ENCODE measurements around the gene MRPL28.

Gene MRPL28

DNA sequence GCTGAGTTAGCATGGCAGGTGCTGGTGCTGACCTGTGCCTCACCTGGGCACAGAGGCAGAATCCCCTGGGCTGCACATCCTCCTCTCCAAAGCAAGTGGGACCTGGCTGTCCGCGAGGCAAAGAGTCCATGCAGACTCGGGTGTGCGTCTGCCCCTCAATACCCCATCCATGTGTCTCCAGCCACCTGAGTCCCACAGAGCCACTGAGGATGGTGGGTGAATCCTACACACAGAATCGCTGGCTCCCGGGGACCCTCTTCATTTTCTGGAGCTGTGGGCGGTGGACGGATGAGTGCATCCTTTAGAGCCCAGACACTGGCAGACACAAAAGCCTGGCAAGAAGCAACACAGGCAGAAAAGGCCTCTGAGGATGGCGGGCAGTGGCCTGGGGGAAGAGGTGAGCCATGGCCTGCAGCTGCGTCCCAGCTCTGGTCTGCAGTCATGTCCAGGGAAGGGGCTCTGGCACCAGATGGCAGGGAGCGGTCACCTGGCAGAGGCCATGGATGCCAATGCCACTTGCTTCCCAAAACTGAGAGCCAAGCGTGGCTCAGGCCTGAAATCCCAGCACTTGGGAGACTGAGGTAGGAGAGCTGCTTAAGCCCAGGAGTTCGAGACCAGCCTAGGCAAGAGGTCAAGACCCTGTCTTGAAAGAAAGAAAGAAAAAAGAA lies 47.7 kb downstream of the MRPL28 start:
- H3K4me3 ChIP-seq (ENCODE audit: low read length): no peak overlapping the region
- TF ChIP-seq, protein P1, sequence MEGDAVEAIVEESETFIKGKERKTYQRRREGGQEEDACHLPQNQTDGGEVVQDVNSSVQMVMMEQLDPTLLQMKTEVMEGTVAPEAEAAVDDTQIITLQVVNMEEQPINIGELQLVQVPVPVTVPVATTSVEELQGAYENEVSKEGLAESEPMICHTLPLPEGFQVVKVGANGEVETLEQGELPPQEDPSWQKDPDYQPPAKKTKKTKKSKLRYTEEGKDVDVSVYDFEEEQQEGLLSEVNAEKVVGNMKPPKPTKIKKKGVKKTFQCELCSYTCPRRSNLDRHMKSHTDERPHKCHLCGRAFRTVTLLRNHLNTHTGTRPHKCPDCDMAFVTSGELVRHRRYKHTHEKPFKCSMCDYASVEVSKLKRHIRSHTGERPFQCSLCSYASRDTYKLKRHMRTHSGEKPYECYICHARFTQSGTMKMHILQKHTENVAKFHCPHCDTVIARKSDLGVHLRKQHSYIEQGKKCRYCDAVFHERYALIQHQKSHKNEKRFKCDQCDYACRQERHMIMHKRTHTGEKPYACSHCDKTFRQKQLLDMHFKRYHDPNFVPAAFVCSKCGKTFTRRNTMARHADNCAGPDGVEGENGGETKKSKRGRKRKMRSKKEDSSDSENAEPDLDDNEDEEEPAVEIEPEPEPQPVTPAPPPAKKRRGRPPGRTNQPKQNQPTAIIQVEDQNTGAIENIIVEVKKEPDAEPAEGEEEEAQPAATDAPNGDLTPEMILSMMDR (IDR thresholded peaks at IDR 0.05; ENCODE audit: insufficient read depth, low read depth, low read length, missing control alignments): no peak
- DNase-seq (ENCODE audit: low read depth): no peak

DNA sequence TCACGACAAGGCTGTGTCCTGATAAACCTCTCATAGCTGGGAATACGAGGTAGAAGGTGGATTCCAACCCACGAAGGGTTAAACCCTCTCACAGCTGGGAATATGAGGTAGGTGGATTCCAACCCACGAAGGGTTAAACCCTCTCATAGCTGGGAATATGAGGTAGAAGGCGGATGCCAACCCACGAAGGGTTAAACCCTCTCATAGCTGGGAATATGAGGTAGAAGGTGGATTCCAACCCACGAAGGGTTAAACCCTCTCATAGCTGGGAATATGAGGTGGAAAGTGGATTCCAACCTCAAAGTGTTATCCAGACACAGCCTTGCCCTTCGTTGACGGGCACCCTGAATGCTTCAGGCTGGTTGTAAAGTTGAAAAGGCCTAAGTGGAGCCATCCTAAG lies 48.8 kb downstream of the MRPL28 start:
- no peak overlapping the region for H3K4me3 ChIP-seq (ENCODE audit: low read length)
- TF ChIP-seq, protein P1 (IDR thresholded peaks at IDR 0.05; ENCODE audit: insufficient read depth, low read depth, low read length, missing control alignments): no peak
- no peak for DNase-seq (ENCODE audit: low read depth)

- TF ChIP-seq, protein P1 (IDR thresholded peaks at IDR 0.05; ENCODE audit: insufficient read depth, low read depth, low read length, missing control alignments): no peak
- H3K4me3 ChIP-seq (ENCODE audit: low read length): no peak overlapping the region
- no peak for DNase-seq (ENCODE audit: low read depth)
Measured at GRCh38 chr16:320206-320605, 50.1 kb downstream of the MRPL28 start.

GRCh38 chr16:318628-319027 lies 51.7 kb downstream of the MRPL28 start:
- H3K4me3 ChIP-seq (ENCODE audit: low read length): no peak overlapping the region
- TF ChIP-seq, protein P1 (IDR thresholded peaks at IDR 0.05; ENCODE audit: insufficient read depth, low read depth, low read length, missing control alignments): peak; percentile 2
- DNase-seq (ENCODE audit: low read depth): no peak

GRCh38 chr16:317583-317982 lies 52.8 kb downstream of the MRPL28 start:
- H3K4me3 ChIP-seq (ENCODE audit: low read length): no peak overlapping the region
- TF ChIP-seq, protein P1 (IDR thresholded peaks at IDR 0.05; ENCODE audit: insufficient read depth, low read depth, low read length, missing control alignments): no peak
- no peak for DNase-seq (ENCODE audit: low read depth)

All from epithelial cell of esophagus (primary cell).